Neural cell (in vitro differentiated cells): Measurements from ENCODE around the gene ABCC11. TPM values are rescaled to one million over a fixed set of nuclear protein-coding genes. Genes with fewer than 3 reads are reported as not detected.

Source experiments
- H2AFZ ChIP-seq: fragments of 200-600, 300-800 bp; sonication (generic), shearing (Covaris generic); 2 replicates; pipeline ENCODE4 v1.6.0; 2014; ENCODE audit warnings: low read depth, mild to moderate bottlenecking, antibody characterized with exemption, low read length, moderate library complexity
- H3F3A ChIP-seq: fragments of 200-600 bp; shearing (Covaris generic); 2 replicates; pipeline ENCODE4 v1.6.1; 2016; ENCODE audit warnings: mild to moderate bottlenecking, moderate library complexity, mixed read lengths, antibody characterized with exemption, low read length; ENCODE audit not compliant: insufficient read depth, poor library complexity, severe bottlenecking
- H3K27ac ChIP-seq: fragments of 200-600, 300-800 bp; sonication (generic), shearing (Covaris generic); 2 replicates; pipeline ENCODE4 v1.5.1; 2014; ENCODE audit warnings: mild to moderate bottlenecking, low read length, moderate library complexity
- H3K27me3 ChIP-seq: fragments of 300-800, 200-600 bp; sonication (generic), shearing (Covaris generic); 2 replicates; pipeline ENCODE4 v1.6.0; 2014; ENCODE audit warnings: mild to moderate bottlenecking, low read depth, low read length, moderate library complexity; ENCODE audit not compliant: insufficient read depth
- H3K36me3 ChIP-seq: fragments of 300-800, 200-600 bp; sonication (generic), shearing (Covaris generic); 2 replicates; pipeline ENCODE4 v1.5.1; 2014; ENCODE audit warnings: mild to moderate bottlenecking, antibody characterized with exemption, low read length, moderate library complexity; ENCODE audit not compliant: insufficient read depth
- H3K4me2 ChIP-seq: fragments of 300-800, 200-600 bp; sonication (generic), shearing (Covaris generic); 2 replicates; pipeline ENCODE4 v1.6.0; 2014; ENCODE audit warnings: mild to moderate bottlenecking, low read length
- H3K4me3 ChIP-seq: fragments of 300-800, 200-600 bp; sonication (generic), shearing (Covaris generic); 2 replicates; pipeline ENCODE4 v1.5.1; 2014; ENCODE audit warnings: mild to moderate bottlenecking, low read length, moderate library complexity
- H3K79me2 ChIP-seq: fragments of 200-600 bp; shearing (Covaris generic); replicated peaks from 2 replicates; pipeline ENCODE4 v1.6.0; 2014; ENCODE audit warnings: mild to moderate bottlenecking, low read length, moderate library complexity; ENCODE audit not compliant: insufficient read depth
- H3K9ac ChIP-seq: fragments of 300-800, 200-600 bp; sonication (generic), shearing (Covaris generic); 2 replicates; pipeline ENCODE4 v1.6.1; 2016; ENCODE audit warnings: mild to moderate bottlenecking, low read length, mixed read lengths
- H3K9me2 ChIP-seq: fragments of 200-600 bp; shearing (Covaris generic); 2 replicates; pipeline ENCODE4 v1.6.1; 2016; ENCODE audit warnings: mild to moderate bottlenecking, low read length, mixed read lengths; ENCODE audit not compliant: insufficient read depth
- H3K9me3 ChIP-seq: fragments of 200-600, 300-800 bp; sonication (generic), shearing (Covaris generic); 2 replicates; pipeline ENCODE4 v1.6.1; 2016; ENCODE audit warnings: mild to moderate bottlenecking, mixed run types, low read length, moderate library complexity, mixed read lengths
- H4K20me1 ChIP-seq: fragments of 200-600 bp; shearing (Covaris generic); 2 replicates; pipeline ENCODE4 v1.6.1; 2016; ENCODE audit warnings: mild to moderate bottlenecking, mixed run types; ENCODE audit not compliant: insufficient read depth
- EP300 ChIP-seq: fragments of 450-650 bp; conservative IDR thresholded peaks from 2 replicates; pipeline ENCODE4 v1.6.1; 2014; ENCODE audit warnings: antibody characterized with exemption, mild to moderate bottlenecking, moderate library complexity; ENCODE audit not compliant: poor library complexity, severe bottlenecking
- EZH2 ChIP-seq: fragments of 200-600, 300-800 bp; shearing (Covaris generic), sonication (generic); IDR thresholded peaks from 2 replicates; pipeline ENCODE4 v1.6.1; 2014; ENCODE audit warnings: antibody characterized with exemption, low read length, borderline replicate concordance, mild to moderate bottlenecking; ENCODE audit not compliant: insufficient read depth, poor library complexity, severe bottlenecking
- MXI1 ChIP-seq: fragments of 450-650 bp; conservative IDR thresholded peaks from 2 replicates; pipeline ENCODE4 v1.6.1; 2014; ENCODE audit warnings: antibody characterized with exemption, mild to moderate bottlenecking; ENCODE audit not compliant: poor library complexity, severe bottlenecking
- POLR2AphosphoS5 ChIP-seq: IDR thresholded peaks from 2 replicates; pipeline ENCODE4 v1.6.1; 2012
- RAD21 ChIP-seq: fragments of 450-650 bp; conservative IDR thresholded peaks from 2 replicates; pipeline ENCODE4 v1.6.1; 2014; ENCODE audit warnings: antibody characterized with exemption, mild to moderate bottlenecking, moderate library complexity
- SMC3 ChIP-seq: fragments of 450-650 bp; conservative IDR thresholded peaks from 2 replicates; pipeline ENCODE4 v1.6.1; 2014; ENCODE audit warnings: antibody characterized with exemption, mild to moderate bottlenecking, moderate library complexity; ENCODE audit not compliant: poor library complexity
- TAF1 ChIP-seq: IDR thresholded peaks from 2 replicates; pipeline ENCODE4 v1.6.1; 2012; ENCODE audit warnings: low read depth
- polyA plus RNA-seq: library from polyadenylated mRNA; depleted of rRNA; stranded (reverse); fragments of >200 nt; gene quantifications from 2 replicates; pipeline ENCODE4 v1.2.3, GENCODE V29; 2014
- TF ChIP-seq, protein P1 (sequence below): IDR thresholded peaks from 2 replicates; pipeline ENCODE4 v1.6.1; 2012; ENCODE audit warnings: borderline replicate concordance
- TF ChIP-seq, protein P2 (sequence below): fragments of 450-650 bp; IDR thresholded peaks from 2 replicates; pipeline ENCODE4 v1.5.1; 2014; ENCODE audit warnings: antibody characterized with exemption, mild to moderate bottlenecking, moderate library complexity; ENCODE audit not compliant: poor library complexity, severe bottlenecking

ABCC11 gene
- polyA plus RNA-seq, 1 donor from 2014 or later, result 0.14 TPM

DNA sequence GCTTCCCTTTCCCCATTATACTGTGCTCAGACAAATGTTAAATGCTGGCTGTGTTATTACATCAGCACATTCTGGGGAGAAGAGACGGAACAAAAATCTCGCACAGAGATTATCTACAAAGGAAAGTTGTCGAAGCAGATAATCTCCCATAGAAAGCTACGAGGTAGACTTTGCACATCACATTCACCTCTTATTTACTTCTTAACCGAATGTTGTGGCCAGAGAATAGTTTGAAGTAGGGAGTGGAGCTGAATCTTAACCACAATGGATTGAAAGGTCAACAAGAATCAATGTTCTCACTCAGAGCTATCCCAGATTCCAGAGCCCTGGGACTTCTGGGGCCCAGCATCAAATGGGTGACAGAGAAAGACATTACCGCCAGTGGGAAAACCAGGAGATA is 31.6 kb downstream of the ABCC11 start:
- H2AFZ ChIP-seq, result no peak overlapping the region
- H3K9me3 ChIP-seq, result no peaks in the 10 kb centered on the region
- no peaks in the 10 kb centered on the region for H3K79me2 ChIP-seq
- no peaks in the 10 kb centered on the region for H4K20me1 ChIP-seq
- no peaks in the 10 kb centered on the region for H3K27me3 ChIP-seq
- H3K4me2 ChIP-seq, result no peak overlapping the region
- H3K9me2 ChIP-seq, result no peaks in the 10 kb centered on the region
- H3K27ac ChIP-seq, result no peak overlapping the region
- no peak overlapping the region for H3K4me3 ChIP-seq
- H3F3A ChIP-seq, result no peaks in the 10 kb centered on the region
- no peak for TF ChIP-seq RAD21
- TF ChIP-seq SMC3, result no peak
- no peak for TF ChIP-seq TAF1
- TF ChIP-seq, protein P1, sequence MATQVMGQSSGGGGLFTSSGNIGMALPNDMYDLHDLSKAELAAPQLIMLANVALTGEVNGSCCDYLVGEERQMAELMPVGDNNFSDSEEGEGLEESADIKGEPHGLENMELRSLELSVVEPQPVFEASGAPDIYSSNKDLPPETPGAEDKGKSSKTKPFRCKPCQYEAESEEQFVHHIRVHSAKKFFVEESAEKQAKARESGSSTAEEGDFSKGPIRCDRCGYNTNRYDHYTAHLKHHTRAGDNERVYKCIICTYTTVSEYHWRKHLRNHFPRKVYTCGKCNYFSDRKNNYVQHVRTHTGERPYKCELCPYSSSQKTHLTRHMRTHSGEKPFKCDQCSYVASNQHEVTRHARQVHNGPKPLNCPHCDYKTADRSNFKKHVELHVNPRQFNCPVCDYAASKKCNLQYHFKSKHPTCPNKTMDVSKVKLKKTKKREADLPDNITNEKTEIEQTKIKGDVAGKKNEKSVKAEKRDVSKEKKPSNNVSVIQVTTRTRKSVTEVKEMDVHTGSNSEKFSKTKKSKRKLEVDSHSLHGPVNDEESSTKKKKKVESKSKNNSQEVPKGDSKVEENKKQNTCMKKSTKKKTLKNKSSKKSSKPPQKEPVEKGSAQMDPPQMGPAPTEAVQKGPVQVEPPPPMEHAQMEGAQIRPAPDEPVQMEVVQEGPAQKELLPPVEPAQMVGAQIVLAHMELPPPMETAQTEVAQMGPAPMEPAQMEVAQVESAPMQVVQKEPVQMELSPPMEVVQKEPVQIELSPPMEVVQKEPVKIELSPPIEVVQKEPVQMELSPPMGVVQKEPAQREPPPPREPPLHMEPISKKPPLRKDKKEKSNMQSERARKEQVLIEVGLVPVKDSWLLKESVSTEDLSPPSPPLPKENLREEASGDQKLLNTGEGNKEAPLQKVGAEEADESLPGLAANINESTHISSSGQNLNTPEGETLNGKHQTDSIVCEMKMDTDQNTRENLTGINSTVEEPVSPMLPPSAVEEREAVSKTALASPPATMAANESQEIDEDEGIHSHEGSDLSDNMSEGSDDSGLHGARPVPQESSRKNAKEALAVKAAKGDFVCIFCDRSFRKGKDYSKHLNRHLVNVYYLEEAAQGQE, result no peak
- TF ChIP-seq, protein P2, sequence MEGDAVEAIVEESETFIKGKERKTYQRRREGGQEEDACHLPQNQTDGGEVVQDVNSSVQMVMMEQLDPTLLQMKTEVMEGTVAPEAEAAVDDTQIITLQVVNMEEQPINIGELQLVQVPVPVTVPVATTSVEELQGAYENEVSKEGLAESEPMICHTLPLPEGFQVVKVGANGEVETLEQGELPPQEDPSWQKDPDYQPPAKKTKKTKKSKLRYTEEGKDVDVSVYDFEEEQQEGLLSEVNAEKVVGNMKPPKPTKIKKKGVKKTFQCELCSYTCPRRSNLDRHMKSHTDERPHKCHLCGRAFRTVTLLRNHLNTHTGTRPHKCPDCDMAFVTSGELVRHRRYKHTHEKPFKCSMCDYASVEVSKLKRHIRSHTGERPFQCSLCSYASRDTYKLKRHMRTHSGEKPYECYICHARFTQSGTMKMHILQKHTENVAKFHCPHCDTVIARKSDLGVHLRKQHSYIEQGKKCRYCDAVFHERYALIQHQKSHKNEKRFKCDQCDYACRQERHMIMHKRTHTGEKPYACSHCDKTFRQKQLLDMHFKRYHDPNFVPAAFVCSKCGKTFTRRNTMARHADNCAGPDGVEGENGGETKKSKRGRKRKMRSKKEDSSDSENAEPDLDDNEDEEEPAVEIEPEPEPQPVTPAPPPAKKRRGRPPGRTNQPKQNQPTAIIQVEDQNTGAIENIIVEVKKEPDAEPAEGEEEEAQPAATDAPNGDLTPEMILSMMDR, result no peak
- no peak for TF ChIP-seq EZH2
- no peak for TF ChIP-seq MXI1
- no peak for TF ChIP-seq POLR2AphosphoS5
- no peak for TF ChIP-seq EP300
- H3K36me3 ChIP-seq, result no peaks in the 10 kb centered on the region
- no peak overlapping the region for H3K9ac ChIP-seq

DNA sequence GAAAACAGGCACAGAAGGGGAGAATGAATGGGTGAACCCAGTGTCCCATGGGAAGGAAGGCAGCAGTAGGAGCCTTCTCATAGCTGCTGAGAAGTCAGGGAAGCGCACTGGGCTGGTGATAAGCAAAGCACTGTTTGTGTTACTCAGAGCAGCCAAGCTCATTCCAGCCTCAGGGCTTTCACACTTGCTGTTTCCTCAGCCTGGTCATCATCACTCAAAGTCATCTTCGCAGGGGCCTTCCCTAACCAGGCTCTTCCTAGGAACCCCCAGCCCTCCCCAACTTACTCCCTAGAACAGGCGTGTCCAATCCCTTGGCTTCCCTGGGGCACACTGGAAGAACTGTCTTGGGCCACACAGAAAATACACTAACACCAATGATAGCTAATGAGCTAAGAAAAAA is 35.3 kb downstream of the ABCC11 start:
- H2AFZ ChIP-seq, result no peak overlapping the region

More for the DNA sequence above, 35.3 kb downstream of the ABCC11 start:
- Histone ChIP-seq H3K4me3 (no peak overlapping the region), H4K20me1 (no peaks in the 10 kb centered on the region), H3K9me2 (no peaks in the 10 kb centered on the region), H3K9me3 (no peaks in the 10 kb centered on the region), H3F3A (no peaks in the 10 kb centered on the region), H3K79me2 (no peaks in the 10 kb centered on the region), H3K27ac (no peak overlapping the region), H3K4me2 (no peak overlapping the region), H3K36me3 (no peaks in the 10 kb centered on the region), H3K27me3 (no peaks in the 10 kb centered on the region), H3K9ac (no peak overlapping the region)
- TF ChIP-seq EP300, result no peak
- TF ChIP-seq, protein P1, result no peak
- TF ChIP-seq POLR2AphosphoS5, result no peak
- TF ChIP-seq RAD21, result no peak
- TF ChIP-seq TAF1, result no peak
- no peak for TF ChIP-seq EZH2
- TF ChIP-seq SMC3, result no peak
- TF ChIP-seq, protein P2, result no peak
